Tibial artery (tissue), 4 donors: ENCODE results near the gene SLC22A24.

Source experiments
- DNase-seq, 2 donors: peaks; one replicate each; pipeline ENCODE4 v3.0.0-alpha.2; 2019
- H3K27ac ChIP-seq, 2 donors: fragments of 200-600 bp; sonication (generic) in 1 of 2; 1 replicate in 1 of 2; 2 replicates in 1 of 2; pipeline ENCODE4 v1.5.1; 2018 to 2019; ENCODE audit warnings: mild to moderate bottlenecking in 1 of 2
- H3K27me3 ChIP-seq, 2 donors: fragments of 200-600 bp; sonication (generic) in 1 of 2; one replicate each; pipeline versions ENCODE4 v1.5.1 to v1.6.0; 2016 to 2019
- H3K36me3 ChIP-seq, 3 donors: fragments of 200-600 bp; sonication (generic) in 2 of 3; one replicate each; pipeline ENCODE4 v1.5.1; 2016 to 2019; ENCODE audit warnings: mild to moderate bottlenecking in 2 of 3
- H3K4me1 ChIP-seq, 4 donors: fragments of 200-600 bp; sonication (generic) in 2 of 4; 1 replicate in 3 of 4; 2 replicates in 1 of 4; pipeline ENCODE4 v1.5.1; 2016 to 2019
- H3K4me3 ChIP-seq, 2 donors: fragments of 200-600 bp; sonication (generic) in 1 of 2; 1 replicate in 1 of 2; 2 replicates in 1 of 2; pipeline ENCODE4 v1.5.1; 2018 to 2019; ENCODE audit warnings: mild to moderate bottlenecking in 2 of 2
- H3K9me3 ChIP-seq, 3 donors: fragments of 200-600 bp; sonication (generic) in 1 of 3; one replicate each; pipeline ENCODE4 v1.5.1; 2016 to 2019
- CTCF ChIP-seq, 2 experiments: fragments of 200-600 bp in 1 of 2; fragments of 450-650 bp in 1 of 2; IDR thresholded peaks; one replicate each; pipeline ENCODE4 v1.5.1; 2017 to 2019; ENCODE audit warnings: antibody characterized with exemption in 2 of 2, mild to moderate bottlenecking in 1 of 2, moderate library complexity in 1 of 2
- intact Hi-C: fragments of 100-400 bp; cut with DNase I; formaldehyde crosslinking; loops from one replicate; pipeline ENCODE4 v1.15.0; 2023; ENCODE audit warnings: low total_unique reads

SLC22A24 gene

GRCh38 chr11:63155794-63156193 is 11.8 kb upstream of the SLC22A24 start:
- no peaks in the 10 kb centered on the region for H3K27me3 ChIP-seq
- TF ChIP-seq CTCF (IDR thresholded peaks at IDR 0.05): no peak
- H3K36me3 ChIP-seq: no peaks in the 10 kb centered on the region
- H3K4me1 ChIP-seq: no peaks in the 10 kb centered on the region
- H3K9me3 ChIP-seq: peaks cover 0 to 3% (median 0%) of the 10 kb centered on the region in 3 donors
- no peak overlapping the region for H3K27ac ChIP-seq
- H3K4me3 ChIP-seq: no peak overlapping the region
- DNase-seq: no peak
- intact Hi-C loops: no loop called here

GRCh38 chr11:63146581-63146980 is 2.6 kb upstream of the SLC22A24 start:
- Histone ChIP-seq H3K9me3 (no peaks in the 10 kb centered on the region), H3K27me3 (no peaks in the 10 kb centered on the region), H3K4me3 (no peak overlapping the region), H3K27ac (no peak overlapping the region), H3K36me3 (no peaks in the 10 kb centered on the region), H3K4me1 (no peaks in the 10 kb centered on the region)
- intact Hi-C loops: no loop called here
- DNase-seq: no peak
- no peak for TF ChIP-seq CTCF (IDR thresholded peaks at IDR 0.05)

DNA sequence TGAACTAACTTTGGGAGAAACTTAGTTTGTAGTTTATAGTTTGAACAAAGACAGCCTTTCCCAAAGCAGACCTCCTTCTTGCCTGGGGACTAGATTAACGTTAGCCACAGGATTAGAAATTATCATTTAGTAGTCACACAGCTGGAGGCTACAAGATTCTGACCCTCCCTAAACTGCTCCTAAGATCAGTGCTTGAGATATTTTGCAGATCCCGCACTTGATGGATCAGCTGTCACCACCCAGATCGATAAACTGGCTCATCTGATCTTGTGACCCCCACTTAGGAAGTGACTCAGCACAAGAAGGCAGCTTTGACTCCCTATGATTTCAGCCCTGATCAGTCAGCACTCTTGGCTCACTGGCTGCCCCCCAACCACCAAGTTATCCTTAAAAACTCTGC is 1.6 kb downstream of the SLC22A24 start:
- no peaks in the 10 kb centered on the region for H3K4me1 ChIP-seq
- no peak overlapping the region for H3K4me3 ChIP-seq
- no peak for DNase-seq
- H3K36me3 ChIP-seq: no peaks in the 10 kb centered on the region
- no peak overlapping the region for H3K27ac ChIP-seq
- no peaks in the 10 kb centered on the region for H3K27me3 ChIP-seq
- H3K9me3 ChIP-seq: no peaks in the 10 kb centered on the region
- no peak for TF ChIP-seq CTCF (IDR thresholded peaks at IDR 0.05)
- intact Hi-C loops: no loop called here

DNA sequence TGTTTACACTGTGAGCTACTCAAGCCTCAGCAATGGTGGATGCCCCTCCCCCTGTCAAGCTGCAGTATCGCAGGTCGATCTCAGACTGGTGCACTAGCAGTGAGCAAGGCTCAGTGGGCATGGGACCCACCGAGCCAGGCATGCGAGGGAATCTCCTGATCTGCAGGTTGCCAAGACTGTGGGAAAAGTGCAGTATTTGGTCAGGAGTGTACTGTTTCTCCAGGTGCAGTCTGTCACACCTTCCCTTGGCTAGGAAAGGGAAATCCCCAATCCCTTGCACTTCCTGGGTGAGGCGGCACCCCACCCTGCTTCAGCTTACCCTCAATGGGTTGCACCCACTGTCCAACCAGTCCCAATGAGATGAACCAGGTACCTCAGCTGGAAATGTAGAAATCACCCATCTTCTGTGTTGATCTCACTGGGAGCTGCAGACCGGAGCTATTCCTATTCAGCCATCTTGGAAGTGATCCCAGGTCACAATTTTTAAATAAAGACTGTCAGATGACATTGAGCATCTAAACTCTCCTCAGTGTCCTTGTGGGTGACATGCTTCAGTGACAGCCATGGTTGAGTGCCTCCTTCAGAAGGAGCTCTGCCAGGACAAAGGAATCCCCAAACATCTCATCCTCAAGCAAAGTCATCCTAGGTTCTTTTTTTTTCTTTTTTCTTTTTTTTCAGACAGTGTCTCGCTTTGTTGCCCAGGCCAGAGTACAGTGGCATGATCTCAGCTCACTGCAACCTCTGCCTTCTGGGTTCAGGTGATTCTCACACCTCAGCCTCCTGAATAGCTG is 10.8 kb downstream of the SLC22A24 start:
- Histone ChIP-seq H3K9me3 (no peaks in the 10 kb centered on the region), H3K36me3 (no peaks in the 10 kb centered on the region), H3K27ac (no peak overlapping the region), H3K27me3 (peaks cover 0 to 3% of the 10 kb centered on the region in 2 donors), H3K4me3 (no peak overlapping the region), H3K4me1 (no peaks in the 10 kb centered on the region)
- DNase-seq: no peak
- no peak for TF ChIP-seq CTCF (IDR thresholded peaks at IDR 0.05)
- intact Hi-C loops: no loop called here

DNA sequence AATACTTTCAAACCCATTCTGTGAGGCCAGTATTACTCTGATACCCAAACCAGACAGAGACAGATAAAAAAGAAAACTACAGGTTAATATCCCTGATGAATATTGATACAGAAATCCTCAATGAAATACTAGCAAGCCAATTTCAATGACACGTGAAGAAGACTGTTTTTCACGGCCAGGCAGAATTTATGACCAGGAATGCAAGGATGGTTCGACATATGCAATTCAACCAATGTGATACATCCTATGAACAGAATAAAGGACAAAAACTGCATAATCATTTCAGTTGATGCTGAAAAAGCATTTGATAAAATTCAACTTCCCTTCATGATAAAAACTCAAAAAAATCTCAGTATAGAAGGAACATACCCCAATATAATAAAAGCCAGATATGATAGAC is 44.5 kb downstream of the SLC22A24 start:
- peaks cover 0 to 21% (median 17%) of the 10 kb centered on the region in 3 donors for H3K9me3 ChIP-seq
- H3K36me3 ChIP-seq: no peaks in the 10 kb centered on the region
- no peak for DNase-seq
- no peaks in the 10 kb centered on the region for H3K4me1 ChIP-seq
- intact Hi-C loops: no loop called here
- no peak overlapping the region for H3K27ac ChIP-seq
- no peak overlapping the region for H3K4me3 ChIP-seq
- TF ChIP-seq CTCF (IDR thresholded peaks at IDR 0.05): no peak
- no peaks in the 10 kb centered on the region for H3K27me3 ChIP-seq
